Measurements from ENCODE around the gene FGD4. TPM values are rescaled to one million over a fixed set of nuclear protein-coding genes. Genes with fewer than 3 reads are reported as not detected.

Gene FGD4
- polyA plus RNA-seq, 1 donor: 18.8 TPM

DNA sequence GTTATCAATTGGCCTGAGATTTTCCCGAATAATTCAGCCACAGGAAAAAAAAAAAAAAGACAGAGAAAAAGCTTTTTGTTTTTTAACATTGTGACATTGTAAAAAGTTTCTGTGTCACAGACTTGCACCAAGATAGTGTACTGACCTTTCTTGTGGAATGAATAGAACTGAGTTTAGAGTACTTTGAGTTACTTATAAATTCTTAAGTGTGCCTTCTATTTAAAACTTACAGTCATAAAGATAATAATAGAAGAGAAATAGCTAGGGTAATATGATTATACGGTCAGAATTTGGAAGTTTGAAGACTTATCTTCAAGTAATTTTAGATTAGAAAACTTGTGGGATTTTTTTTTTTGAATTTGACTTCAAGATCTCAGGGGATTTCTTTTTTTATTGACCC, 88.8 kb downstream of the FGD4 start:
- 33% methylated on average over 2 of the region's 2 CpGs for WGBS (ENCODE audit: insufficient coverage, low lambda C conversion rate)
- Histone ChIP-seq H3K27ac (ENCODE audit: low read length) (no peak overlapping the region), H3K36me3 (ENCODE audit: control insufficient read depth, insufficient read depth, low read length) (no peaks in the 10 kb centered on the region), H3K9me3 (ENCODE audit: control insufficient read depth, low read depth, low read length) (no peaks in the 10 kb centered on the region), H3K4me1 (ENCODE audit: control insufficient read depth, insufficient read depth, low read length) (peaks cover 9% of the 10 kb centered on the region), H3K4me3 (ENCODE audit: low read length) (no peak overlapping the region), H3K27me3 (ENCODE audit: control insufficient read depth, insufficient read depth, low read length) (no peaks in the 10 kb centered on the region)
- DNase-seq: no peak

DNA sequence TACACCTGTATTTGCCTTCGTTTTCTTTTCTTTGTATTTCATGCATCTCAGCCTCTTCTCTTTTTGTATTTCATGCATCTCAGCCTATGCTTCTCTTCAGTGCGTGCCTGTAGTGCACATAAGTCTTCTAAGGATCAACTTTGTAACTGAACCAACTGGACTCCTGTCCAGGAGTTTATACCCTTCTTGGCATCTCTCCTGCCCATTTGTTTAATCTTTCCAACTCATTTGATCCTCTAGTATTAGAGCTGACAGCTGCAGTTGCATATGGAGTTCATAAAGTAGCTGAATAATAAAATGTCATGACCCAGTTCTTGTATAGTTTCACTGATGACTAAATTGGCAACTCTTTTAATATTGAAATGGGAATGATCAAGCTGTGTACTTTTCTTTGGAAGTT, 89.7 kb downstream of the FGD4 start:
- Histone ChIP-seq H3K27me3 (ENCODE audit: control insufficient read depth, insufficient read depth, low read length) (no peaks in the 10 kb centered on the region), H3K4me3 (ENCODE audit: low read length) (no peak overlapping the region), H3K4me1 (ENCODE audit: control insufficient read depth, insufficient read depth, low read length) (peaks cover 9% of the 10 kb centered on the region), H3K36me3 (ENCODE audit: control insufficient read depth, insufficient read depth, low read length) (no peaks in the 10 kb centered on the region), H3K9me3 (ENCODE audit: control insufficient read depth, low read depth, low read length) (no peaks in the 10 kb centered on the region), H3K27ac (ENCODE audit: low read length) (no peak overlapping the region)
- 80% methylated on average over 1 of the region's 2 CpGs for WGBS (ENCODE audit: insufficient coverage, low lambda C conversion rate)
- no peak for DNase-seq

DNA sequence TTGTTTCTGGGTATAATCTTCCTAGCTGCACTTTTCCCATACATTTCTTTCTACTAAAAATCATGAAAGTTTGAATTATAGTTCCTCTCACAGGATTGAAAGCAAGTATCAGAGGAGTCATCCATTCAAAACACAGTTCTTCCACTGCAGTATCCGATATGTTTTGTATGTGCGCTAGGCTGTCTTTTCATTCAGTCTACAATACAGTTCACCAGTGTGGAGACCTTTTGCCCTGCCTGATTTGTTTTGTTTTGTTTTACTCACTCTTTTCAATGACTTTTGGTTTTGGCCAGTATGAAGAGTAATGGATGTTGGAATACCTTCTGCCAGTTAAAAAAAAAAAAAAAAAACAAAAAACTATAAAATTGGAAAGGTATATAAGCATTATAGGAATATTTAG, 91.4 kb downstream of the FGD4 start:
- no peak for DNase-seq
- H3K27ac ChIP-seq (ENCODE audit: low read length): no peak overlapping the region
- peaks cover 5% of the 10 kb centered on the region for H3K4me1 ChIP-seq (ENCODE audit: control insufficient read depth, insufficient read depth, low read length)
- no peaks in the 10 kb centered on the region for H3K27me3 ChIP-seq (ENCODE audit: control insufficient read depth, insufficient read depth, low read length)
- no peak overlapping the region for H3K4me3 ChIP-seq (ENCODE audit: low read length)
- no peaks in the 10 kb centered on the region for H3K9me3 ChIP-seq (ENCODE audit: control insufficient read depth, low read depth, low read length)
- no CpG with 5 or more reads among the region's 2 CpGs for WGBS (ENCODE audit: insufficient coverage, low lambda C conversion rate)
- no peaks in the 10 kb centered on the region for H3K36me3 ChIP-seq (ENCODE audit: control insufficient read depth, insufficient read depth, low read length)

- H3K4me1 ChIP-seq (ENCODE audit: control insufficient read depth, insufficient read depth, low read length): no peaks in the 10 kb centered on the region
- WGBS (ENCODE audit: insufficient coverage, low lambda C conversion rate): no CpG with 5 or more reads among the region's 4 CpGs
Measured at GRCh38 chr12:32493282-32493681, 93.9 kb downstream of the FGD4 start.

DNA sequence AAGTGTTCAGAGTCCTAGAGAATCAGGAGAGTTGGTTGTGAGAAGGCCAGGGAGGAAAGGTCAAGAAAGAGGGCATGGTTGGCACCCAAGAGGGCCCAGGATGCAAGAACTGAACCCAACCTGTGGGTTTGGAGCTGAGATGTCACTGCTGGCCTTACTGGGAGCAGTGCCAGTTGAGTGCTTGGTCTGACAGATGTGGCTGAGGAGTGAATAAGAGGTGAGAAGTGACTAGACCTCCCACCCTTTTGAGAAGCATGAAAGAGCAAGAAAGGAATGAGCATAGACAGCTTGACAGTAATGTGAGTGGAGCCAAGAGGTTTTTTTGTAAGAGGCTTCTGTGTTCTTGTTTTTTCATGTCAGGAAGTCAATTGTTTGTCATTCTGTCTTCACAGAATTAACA, 95.3 kb downstream of the FGD4 start:
- no peak overlapping the region for H3K4me3 ChIP-seq (ENCODE audit: low read length)
- DNase-seq: no peak
- no peaks in the 10 kb centered on the region for H3K27me3 ChIP-seq (ENCODE audit: control insufficient read depth, insufficient read depth, low read length)
- no peaks in the 10 kb centered on the region for H3K36me3 ChIP-seq (ENCODE audit: control insufficient read depth, insufficient read depth, low read length)
- H3K9me3 ChIP-seq (ENCODE audit: control insufficient read depth, low read depth, low read length): no peaks in the 10 kb centered on the region
- H3K4me1 ChIP-seq (ENCODE audit: control insufficient read depth, insufficient read depth, low read length): peaks cover 7% of the 10 kb centered on the region
- no peak overlapping the region for H3K27ac ChIP-seq (ENCODE audit: low read length)

More at GRCh38 chr12:32493282-32493681, 93.9 kb downstream of the FGD4 start:
- DNase-seq: peak in 1 of 2 donors; percentile 43
- Histone ChIP-seq H3K36me3 (ENCODE audit: control insufficient read depth, insufficient read depth, low read length) (no peaks in the 10 kb centered on the region), H3K27me3 (ENCODE audit: control insufficient read depth, insufficient read depth, low read length) (no peaks in the 10 kb centered on the region), H3K27ac (ENCODE audit: low read length) (no peak overlapping the region), H3K4me3 (ENCODE audit: low read length) (no peak overlapping the region), H3K9me3 (ENCODE audit: control insufficient read depth, low read depth, low read length) (no peaks in the 10 kb centered on the region)

GRCh38 chr12:32496946-32497345, 97.6 kb downstream of the FGD4 start:
- H3K4me1 ChIP-seq (ENCODE audit: control insufficient read depth, insufficient read depth, low read length): peaks cover 19% of the 10 kb centered on the region

GRCh38 chr12:32497864-32498263, 98.5 kb downstream of the FGD4 start:
- H3K36me3 ChIP-seq (ENCODE audit: control insufficient read depth, insufficient read depth, low read length): no peaks in the 10 kb centered on the region
- H3K4me1 ChIP-seq (ENCODE audit: control insufficient read depth, insufficient read depth, low read length): peaks cover 25% of the 10 kb centered on the region
- no peaks in the 10 kb centered on the region for H3K27me3 ChIP-seq (ENCODE audit: control insufficient read depth, insufficient read depth, low read length)
- no peaks in the 10 kb centered on the region for H3K9me3 ChIP-seq (ENCODE audit: control insufficient read depth, low read depth, low read length)
- WGBS (ENCODE audit: insufficient coverage, low lambda C conversion rate): no CpG with 5 or more reads among the region's 4 CpGs
- no peak overlapping the region for H3K4me3 ChIP-seq (ENCODE audit: low read length)
- no peak overlapping the region for H3K27ac ChIP-seq (ENCODE audit: low read length)
- no peak for DNase-seq

More at GRCh38 chr12:32496946-32497345, 97.6 kb downstream of the FGD4 start:
- no peak for DNase-seq
- no peak overlapping the region for H3K27ac ChIP-seq (ENCODE audit: low read length)
- H3K27me3 ChIP-seq (ENCODE audit: control insufficient read depth, insufficient read depth, low read length): no peaks in the 10 kb centered on the region
- no peaks in the 10 kb centered on the region for H3K9me3 ChIP-seq (ENCODE audit: control insufficient read depth, low read depth, low read length)
- no peaks in the 10 kb centered on the region for H3K36me3 ChIP-seq (ENCODE audit: control insufficient read depth, insufficient read depth, low read length)
- H3K4me3 ChIP-seq (ENCODE audit: low read length): no peak overlapping the region

DNA sequence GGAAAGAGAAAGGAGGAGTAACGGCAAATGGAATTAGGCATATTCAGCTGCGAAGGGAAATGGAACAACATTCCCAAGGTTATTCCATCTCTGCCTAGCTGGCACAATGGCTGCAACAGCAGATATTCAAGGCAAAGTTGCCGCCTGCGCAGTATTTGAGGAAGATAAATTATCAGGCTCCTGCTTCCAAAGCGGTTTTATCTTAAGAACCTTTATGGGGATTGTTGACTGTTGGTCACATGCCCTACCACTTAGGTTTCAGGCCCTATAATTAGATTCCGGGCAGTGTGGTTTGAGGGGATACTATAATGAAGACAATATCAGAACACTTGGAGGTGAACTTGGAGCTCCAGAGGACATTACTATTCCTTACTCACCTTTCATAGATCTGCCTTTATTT, 99.7 kb downstream of the FGD4 start:
- Histone ChIP-seq H3K27me3 (ENCODE audit: control insufficient read depth, insufficient read depth, low read length) (no peaks in the 10 kb centered on the region), H3K4me3 (ENCODE audit: low read length) (no peak overlapping the region), H3K36me3 (ENCODE audit: control insufficient read depth, insufficient read depth, low read length) (no peaks in the 10 kb centered on the region), H3K9me3 (ENCODE audit: control insufficient read depth, low read depth, low read length) (no peaks in the 10 kb centered on the region), H3K27ac (ENCODE audit: low read length) (peak overlapping the region; percentile 64), H3K4me1 (ENCODE audit: control insufficient read depth, insufficient read depth, low read length) (peaks cover 31% of the 10 kb centered on the region)
- WGBS (ENCODE audit: insufficient coverage, low lambda C conversion rate): no CpG with 5 or more reads among the region's 6 CpGs
- peak; percentile 25 to 73 for DNase-seq

DNA sequence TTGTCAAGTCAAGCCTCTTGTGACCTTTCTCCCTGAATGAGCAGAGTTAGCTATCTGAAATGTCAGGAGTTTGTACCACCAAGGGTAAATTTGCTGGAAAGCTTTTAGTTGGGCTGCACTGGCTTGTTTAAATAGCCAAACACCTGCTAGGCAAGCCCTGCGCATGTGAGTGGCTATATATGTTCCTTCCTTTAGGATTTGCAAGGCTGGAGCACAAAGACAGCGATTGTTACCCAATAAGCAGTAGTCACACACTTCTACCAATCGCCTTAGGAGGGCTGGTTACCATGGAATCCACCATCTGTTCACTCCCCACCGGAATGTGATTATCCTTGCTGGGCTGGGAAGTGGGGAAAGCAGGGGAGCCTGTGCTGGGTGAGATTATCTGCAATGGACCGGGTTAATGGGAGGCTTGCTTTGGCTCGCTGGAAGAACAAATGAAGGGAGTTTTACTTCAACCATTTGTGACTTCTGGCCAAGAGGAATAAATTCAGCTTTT, 102.5 kb downstream of the FGD4 start:
- no CpG with 5 or more reads among the region's 6 CpGs for WGBS (ENCODE audit: insufficient coverage, low lambda C conversion rate)
- Histone ChIP-seq H3K4me1 (ENCODE audit: control insufficient read depth, insufficient read depth, low read length) (peaks cover 54% of the 10 kb centered on the region), H3K9me3 (ENCODE audit: control insufficient read depth, low read depth, low read length) (no peaks in the 10 kb centered on the region), H3K36me3 (ENCODE audit: control insufficient read depth, insufficient read depth, low read length) (no peaks in the 10 kb centered on the region), H3K27ac (ENCODE audit: low read length) (peak overlapping the region; percentile 90), H3K4me3 (ENCODE audit: low read length) (peak overlapping the region; percentile 43), H3K27me3 (ENCODE audit: control insufficient read depth, insufficient read depth, low read length) (no peaks in the 10 kb centered on the region)
- DNase-seq: peak; percentile 69 to 91

DNA sequence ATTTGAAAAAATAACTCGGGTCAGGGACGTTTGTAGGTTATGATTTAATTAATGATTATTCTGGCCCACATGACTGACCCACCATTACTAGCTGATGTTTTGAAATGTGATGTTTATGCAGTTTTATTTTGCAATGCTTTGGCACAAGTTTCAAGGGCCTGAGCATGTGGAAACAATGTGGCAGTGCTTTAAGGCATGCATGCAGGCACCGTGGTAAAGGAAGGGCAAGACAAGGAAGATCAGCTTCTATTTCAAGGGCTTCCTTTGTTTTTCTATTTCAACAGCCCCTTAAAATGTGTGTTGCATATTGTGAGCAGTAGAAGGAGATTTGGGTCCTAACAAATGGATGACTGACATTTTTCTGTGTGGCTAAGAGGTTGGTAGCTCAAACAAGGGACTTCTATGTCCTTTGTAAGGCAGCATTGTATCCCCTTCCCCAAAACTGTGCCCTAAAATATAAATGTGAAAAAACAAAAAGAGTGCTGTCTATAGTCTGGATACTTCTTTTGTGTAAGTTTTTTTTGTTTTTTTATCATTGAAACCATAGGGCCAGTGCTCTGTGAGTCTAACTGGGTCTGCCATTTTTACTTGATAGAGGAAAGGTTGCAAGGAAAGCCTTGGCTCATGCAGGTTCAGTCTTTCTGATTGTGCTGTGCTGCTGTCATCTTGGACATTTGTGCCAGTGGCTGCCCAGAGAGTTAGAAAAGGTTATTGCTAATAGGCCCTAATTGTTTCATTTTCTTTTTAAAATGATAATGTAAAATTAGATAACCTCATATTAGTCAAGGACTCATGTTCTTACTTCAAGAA, 103.5 kb downstream of the FGD4 start:
- peak overlapping the region; percentile 90 for H3K27ac ChIP-seq (ENCODE audit: low read length)
- no peaks in the 10 kb centered on the region for H3K36me3 ChIP-seq (ENCODE audit: control insufficient read depth, insufficient read depth, low read length)
- peak in 1 of 2 donors; percentile 60 for DNase-seq
- peaks cover 54% of the 10 kb centered on the region for H3K4me1 ChIP-seq (ENCODE audit: control insufficient read depth, insufficient read depth, low read length)
- WGBS (ENCODE audit: insufficient coverage, low lambda C conversion rate): no CpG with 5 or more reads among the region's 3 CpGs
- no peaks in the 10 kb centered on the region for H3K27me3 ChIP-seq (ENCODE audit: control insufficient read depth, insufficient read depth, low read length)
- H3K9me3 ChIP-seq (ENCODE audit: control insufficient read depth, low read depth, low read length): no peaks in the 10 kb centered on the region
- H3K4me3 ChIP-seq (ENCODE audit: low read length): peak overlapping the region; percentile 43

DNA sequence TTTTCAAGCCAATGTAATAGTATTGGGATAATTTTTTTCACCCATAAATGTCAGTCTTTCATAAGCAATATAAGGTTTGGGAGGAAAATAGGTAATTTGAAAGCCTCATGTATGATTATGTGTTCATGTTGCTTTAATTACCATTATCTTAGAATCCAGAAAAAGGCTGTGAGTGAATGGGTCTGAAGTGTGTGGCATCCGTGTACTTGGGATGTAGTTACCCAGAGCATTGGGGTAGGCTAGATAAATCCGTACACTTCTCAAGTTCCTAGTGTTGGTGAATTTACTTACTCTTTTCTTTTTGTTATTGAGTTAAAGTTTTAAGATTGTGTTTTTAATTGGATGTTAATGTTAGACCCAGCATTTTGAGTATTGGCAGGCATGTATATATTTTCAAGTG, 104.4 kb downstream of the FGD4 start:
- WGBS (ENCODE audit: insufficient coverage, low lambda C conversion rate): 40% methylated on average over 1 of the region's 2 CpGs
- no peaks in the 10 kb centered on the region for H3K27me3 ChIP-seq (ENCODE audit: control insufficient read depth, insufficient read depth, low read length)
- no peaks in the 10 kb centered on the region for H3K36me3 ChIP-seq (ENCODE audit: control insufficient read depth, insufficient read depth, low read length)
- peak overlapping the region; percentile 90 for H3K27ac ChIP-seq (ENCODE audit: low read length)
- no peaks in the 10 kb centered on the region for H3K9me3 ChIP-seq (ENCODE audit: control insufficient read depth, low read depth, low read length)
- H3K4me1 ChIP-seq (ENCODE audit: control insufficient read depth, insufficient read depth, low read length): peaks cover 53% of the 10 kb centered on the region
- DNase-seq: no peak
- H3K4me3 ChIP-seq (ENCODE audit: low read length): peak overlapping the region; percentile 43
